ENCODE results near the gene STC2.
"Not testable (repeated sequence)": the region's sequence is repeated elsewhere in the genome, so short reads cannot be mapped to it uniquely, and the experiment has no call there.

The STC2 gene

DNA sequence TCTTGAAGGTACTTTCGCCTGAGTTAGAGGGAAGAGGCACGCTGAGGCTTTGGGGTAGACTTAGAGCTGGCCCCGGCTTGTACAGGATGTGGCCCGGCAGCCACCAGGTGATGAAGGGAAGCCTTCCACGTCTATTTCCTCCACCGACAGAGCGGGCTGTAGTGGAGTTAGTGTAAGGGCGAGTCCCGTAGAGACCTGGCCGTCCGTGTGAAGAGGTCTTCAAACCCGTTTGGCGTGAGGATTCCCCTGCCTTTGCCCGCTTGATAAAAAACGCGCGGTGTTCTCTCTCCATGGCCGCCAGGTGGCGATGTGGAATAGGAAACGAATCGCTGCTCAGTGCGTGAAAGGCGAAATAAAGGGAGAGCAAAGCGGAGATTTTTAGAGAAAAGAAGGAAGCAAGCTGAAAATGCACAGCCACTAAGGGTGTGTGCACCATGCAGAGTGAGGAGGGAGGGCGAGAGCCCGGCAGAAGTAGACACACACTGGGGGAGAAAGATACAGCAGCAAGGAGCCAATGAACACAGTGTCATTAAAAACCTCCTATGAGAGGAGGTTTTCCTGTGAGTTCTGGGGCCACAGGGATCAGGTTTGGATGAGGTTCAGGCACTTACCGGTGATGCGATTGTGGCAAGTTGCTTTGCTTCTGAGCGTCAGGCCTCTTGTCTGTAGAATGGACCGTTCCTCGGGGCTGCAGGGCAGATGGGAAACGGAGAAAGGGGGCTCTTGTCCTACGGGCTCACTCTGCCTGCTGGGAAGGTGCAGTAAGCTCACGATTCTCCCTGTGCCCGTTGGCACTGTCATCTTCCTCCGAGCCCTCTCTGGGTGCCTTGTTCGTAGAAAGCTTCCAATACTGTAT, 34.2 kb downstream of the STC2 start:
- peak; percentile 63 for DNase-seq

DNA sequence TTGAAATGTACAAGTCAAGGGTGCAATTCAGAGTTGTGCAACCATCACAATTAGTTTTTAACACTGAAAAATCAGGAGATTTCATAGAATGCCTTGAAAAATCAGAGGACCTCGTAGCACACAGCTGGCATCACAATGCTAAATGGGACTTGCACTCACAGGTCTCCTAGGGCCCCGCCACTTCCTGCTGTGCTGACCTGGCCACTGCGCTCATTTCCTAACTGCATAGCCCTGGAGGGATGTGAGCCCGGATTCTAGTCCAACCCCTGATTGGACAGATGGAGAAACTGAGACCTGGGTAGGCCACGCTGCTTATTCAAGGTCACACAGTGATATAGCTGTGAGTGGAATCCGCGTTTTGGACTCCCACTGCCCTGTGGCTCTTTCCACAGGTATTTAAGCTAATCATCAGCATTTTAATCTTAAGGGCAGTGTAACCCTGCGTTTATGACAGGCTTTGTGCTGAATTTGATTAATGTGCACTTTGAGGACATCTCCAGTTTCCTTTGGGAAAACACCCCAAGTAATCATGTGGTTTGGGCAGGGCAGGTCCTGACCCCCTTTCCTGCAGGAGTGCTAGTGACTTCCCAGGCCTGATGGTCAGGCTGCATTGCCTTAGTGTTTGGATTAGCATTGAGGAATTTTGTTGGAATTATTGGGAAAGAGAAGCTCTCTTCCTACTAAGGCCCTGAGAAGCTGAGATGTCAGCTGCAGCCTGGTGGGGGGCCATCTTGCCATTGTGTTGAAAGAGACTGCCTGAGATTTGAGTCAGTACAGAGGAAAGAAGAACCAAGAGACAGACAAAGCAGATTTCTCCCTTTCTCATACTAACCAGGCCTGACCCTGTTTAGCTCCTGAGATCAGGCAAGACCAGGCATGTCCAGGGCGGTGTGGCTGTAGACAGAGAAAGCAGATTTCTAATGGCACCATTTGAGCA, 36.2 kb downstream of the STC2 start:
- no peak for DNase-seq

DNA sequence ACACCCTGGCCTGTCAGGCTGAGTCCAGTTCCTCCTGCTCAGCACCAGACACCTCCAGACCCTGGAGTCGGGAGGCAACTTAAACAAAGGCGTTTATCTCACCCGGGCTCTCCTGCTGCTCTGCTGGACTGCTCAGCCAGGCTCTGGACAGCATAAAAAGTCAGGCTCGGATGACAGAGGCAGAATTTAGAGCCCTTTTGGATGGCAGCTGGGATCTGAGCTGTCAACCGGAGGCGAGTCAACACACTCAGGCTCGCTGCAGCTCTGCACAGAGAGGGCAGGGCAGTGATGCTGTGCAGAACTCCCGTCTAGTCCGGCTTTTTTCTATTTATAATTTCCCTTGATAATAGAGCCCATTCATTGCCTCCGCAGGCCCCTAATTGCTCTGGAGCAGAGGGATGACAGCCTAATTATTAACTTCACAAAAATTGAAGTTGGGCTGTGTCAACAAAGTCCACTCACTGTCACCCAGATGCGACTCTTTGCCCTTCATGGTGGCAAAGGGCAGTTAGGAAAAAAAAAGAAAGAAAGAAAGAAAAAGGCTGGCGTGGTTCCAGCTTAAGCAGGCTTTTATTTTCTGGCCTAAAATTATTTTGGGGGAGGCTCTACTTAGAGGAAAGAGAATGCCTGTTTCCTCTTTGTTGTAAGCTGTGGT, 37.6 kb downstream of the STC2 start:
- DNase-seq = peak; percentile 19

DNA sequence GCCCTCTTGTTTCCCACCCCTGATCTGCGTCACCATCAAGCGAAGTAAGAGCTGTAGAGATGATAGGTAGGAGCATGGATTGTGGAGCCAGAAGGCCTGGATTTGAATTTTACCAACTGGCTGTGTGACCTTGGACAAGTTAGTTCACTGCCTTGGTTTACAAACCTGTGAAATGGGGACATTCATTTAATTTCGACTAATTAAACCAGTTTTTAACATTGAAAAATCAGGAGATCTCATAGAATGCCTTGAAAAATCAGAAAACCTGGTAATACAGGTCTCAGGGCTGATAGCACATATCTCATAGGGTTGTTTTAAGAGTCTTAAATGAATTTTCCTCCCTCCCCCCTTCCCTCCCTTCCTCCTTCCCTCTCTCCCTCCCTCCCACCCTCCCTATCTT, 38.8 kb downstream of the STC2 start:
- DNase-seq = no peak

DNA sequence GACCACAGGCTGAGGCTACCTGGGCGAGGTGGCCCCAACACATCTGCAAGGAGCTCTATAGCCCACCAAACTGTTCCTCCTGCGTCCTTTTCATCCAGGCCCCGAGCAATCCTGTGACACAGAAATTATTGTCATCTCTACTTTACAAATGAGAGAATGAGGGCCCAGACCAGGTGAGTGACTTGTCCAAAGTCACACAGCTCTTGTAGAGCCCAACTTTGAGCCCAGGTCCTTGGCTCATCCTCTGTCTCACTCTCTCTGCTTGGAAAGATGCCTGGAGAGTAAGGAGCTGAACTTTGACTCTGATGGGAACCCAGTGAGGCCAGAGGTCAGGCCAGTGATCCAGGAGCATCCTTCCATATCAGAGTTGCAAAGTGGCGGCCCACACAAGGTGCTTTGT, 39.6 kb downstream of the STC2 start:
- DNase-seq = no peak

DNA sequence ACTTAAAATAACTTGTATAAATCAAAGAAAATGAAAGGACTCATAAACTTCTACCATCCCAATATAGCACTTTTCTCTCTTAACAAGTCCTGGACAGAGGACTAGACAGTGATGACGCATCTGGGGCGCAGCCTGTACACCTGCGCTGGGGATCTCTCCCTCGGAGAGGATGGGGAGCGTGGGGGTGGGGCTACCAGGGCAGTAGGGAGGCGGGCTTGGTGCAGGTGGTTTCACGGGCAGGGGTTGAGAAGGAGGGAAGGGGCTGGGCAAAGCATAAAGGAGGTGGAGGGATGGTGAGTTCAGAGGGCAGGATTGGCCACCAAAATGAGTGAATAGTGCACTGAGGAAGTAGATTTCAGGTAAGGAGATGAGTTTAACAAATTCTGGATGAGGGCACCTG, 41.1 kb downstream of the STC2 start:
- no peak for DNase-seq

DNA sequence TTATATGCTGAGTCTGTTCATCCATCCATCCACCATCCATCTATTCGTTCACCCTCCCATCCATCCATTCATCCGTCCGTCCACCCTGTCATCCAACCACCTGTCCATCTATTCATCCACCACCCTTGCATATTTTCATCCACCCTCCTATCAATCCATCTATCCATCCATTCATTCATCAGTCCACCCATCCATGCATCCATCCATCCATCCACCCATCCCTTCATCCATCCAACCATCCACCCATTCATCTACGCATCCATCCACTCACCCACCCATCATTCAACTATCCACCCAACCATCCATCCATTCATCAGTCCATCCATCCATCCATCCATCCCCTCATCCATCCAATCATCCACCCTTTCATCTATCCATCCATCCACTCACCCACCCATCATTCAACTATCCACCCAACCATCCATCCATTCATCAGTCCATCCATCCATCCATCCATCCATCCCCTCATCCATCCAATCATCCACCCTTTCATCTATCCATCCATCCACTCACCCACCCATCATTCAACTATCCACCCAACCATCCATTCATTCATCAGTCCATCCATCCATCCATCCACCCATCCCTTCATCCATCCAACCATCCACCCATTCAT, 43.8 kb downstream of the STC2 start:
- not testable (repeated sequence) for DNase-seq

DNA sequence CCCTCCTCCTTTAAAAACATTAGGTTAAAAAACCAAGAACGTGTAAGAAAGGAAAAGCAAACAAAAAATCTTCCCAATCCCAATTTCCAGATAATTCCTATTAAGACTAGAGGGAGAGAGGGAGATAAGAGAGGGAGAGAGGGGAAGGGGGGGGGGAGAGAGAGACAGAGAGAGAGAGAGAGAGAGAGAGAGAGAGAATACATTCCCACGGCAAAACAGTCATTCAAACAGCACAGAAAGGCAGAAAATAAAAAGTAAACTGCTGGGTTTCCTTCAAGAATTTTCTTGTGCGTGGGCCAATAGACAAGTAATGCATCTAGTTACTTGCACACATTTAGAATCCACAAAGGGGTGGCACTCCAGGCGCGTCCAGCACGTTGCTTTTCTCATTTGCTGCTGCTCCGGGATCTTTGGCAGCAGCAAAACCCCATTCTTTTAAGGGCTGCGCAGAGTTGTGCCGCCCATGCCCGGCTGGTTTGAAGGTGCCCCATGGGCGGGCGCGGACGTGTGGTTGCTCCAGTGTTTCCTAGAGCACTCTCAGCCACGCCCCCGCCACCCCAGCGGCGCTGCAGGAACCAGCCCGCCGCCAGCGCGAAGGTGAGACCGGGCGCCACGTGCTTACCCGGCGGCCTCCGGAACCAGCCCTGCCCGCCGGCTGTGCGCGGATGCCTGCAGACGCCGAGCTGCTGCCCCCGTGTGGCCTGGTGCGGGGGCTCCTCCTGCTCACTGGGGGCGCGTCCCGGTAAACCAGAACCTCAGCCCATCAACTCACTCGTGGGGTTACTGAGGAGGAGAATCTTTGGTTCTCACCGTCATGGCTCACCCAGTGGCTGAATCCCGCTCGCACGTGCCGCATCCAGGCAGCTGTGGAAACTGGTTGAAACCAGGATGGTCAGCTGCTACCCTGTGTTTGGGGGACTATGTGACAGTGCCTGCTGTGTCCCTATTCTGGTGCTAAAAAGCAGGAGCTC, 44.6 kb downstream of the STC2 start:
- DNase-seq = no peak

GRCh38 chr5:173282916-173283315, 45.3 kb downstream of the STC2 start:
- no peak for DNase-seq

DNA sequence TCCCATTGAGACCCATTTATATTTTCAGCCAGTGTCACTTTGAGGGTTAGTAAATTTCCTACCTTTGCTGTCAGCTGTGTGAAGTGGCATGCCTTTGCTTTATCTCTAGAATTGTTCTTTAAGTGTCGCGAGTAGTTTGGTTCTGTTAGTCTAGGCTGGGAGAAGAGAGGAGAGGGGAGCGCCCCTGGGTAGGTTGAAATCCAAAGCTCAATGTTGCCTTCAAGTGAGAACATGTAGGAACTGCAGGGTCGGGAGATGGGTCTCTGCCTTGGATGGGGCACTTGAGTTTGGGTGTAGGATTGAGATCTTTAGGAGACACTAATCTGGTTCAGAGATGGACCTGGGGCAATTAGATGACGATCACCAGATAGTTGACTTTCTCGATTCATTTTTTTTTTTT, 46.3 kb downstream of the STC2 start:
- no peak for DNase-seq

- no peak for DNase-seq
Measured at GRCh38 chr5:173279166-173279565, 49.0 kb downstream of the STC2 start.

- DNase-seq = no peak
Measured at GRCh38 chr5:173278641-173279040, 49.6 kb downstream of the STC2 start.

DNA sequence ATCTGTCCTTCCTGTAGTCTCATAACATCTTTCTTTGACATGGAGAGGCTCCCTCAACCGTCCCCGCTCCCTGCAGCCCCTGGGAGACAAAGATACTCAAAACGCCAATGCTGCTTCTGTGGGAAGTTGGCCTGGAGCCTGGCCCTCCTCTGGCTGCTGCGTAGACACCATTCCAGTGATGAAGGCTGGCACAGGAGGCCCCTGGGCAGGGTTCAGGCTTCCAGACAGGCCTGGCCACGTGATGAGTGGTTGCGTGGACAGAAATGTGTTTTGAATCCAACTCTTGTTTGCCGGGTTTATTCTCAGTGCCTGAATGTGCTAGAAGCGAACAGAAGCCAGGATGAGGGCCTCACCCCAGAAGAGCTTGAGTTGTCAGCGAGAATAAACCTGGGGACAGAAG, 50.0 kb downstream of the STC2 start:
- no peak for DNase-seq

- DNase-seq = no peak
Measured at GRCh38 chr5:173274771-173275170, 53.4 kb downstream of the STC2 start.

DNA sequence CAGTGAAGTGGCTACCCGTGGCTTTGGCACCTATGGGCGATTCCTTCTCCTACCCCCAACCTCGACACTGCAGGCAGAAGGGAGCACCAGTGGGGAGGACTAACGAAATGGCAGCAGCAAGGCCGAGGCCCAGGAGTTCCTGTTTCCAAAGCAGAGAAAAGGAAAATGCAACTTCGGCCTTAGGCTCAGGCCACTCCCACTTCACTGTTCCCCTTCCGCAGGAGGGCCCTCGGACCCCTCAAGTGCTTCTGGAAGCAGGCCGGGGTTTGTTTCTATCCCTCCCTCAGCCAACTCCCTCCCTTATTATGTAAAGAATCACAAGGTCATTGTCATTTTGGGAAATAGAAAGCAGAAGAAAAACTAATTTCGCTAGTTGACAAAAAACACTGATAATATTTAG, 56.8 kb downstream of the STC2 start:
- no peak for DNase-seq

DNA sequence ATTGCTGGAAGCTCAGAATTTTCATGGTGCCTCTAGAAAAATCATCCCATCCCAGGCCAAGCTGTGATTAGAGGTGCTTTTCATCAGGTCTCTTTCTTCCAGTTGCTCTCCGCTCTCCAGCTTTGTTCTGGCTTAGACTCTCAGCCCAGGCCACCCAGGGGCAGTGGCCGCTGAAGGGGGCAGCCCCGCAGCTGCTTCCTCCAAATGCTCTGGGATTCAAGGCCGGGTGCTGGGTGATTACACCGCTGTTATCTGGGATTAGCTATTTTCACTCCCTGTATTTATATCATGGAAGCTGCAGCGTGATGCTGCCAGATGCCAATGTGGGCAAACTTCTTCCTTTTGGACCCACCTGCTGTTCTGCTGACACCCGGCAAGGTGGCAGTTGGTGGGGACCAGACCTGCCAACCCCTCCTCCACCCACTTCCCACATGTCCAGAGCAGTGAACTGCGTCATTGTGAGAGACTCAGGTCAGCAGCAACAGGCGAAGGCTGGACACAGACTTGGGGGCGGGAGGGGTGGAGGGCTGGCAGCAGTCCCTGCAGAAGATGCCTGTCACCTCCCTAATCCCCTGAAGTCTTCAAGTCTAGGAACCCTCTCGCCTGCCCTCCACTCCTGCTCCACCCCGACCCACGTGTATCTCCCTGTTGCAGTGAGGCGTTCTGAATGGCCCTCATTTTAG, 59.3 kb downstream of the STC2 start:
- DNase-seq = no peak

- DNase-seq = no peak
Measured at GRCh38 chr5:173265433-173265832, 62.8 kb downstream of the STC2 start.
